ENCODE data around the gene FOXP4. TPM values are rescaled to one million over a fixed set of nuclear protein-coding genes. Genes with fewer than 3 reads are reported as not detected.
A peak's percentile ranks its signal among the peaks of the same experiment; 100 is the strongest.

Gene FOXP4
- total RNA-seq, 3 donors from 2014 or later = 5.1 to 11.0 (median 5.6) TPM

GRCh38 chr6:41625442-41625841, 79.3 kb downstream of the FOXP4 start:
- peak in 1 of 2 donors; percentile 52 for DNase-seq (ENCODE audit: low spot score in 2 of 2)
- no peaks in the 10 kb centered on the region for H3K4me1 ChIP-seq
- no peak overlapping the region for H3K27ac ChIP-seq
- H3K9me3 ChIP-seq = peaks cover 4 to 6% of the 10 kb centered on the region in 2 donors
- no peaks in the 10 kb centered on the region for H3K36me3 ChIP-seq
- no peaks in the 10 kb centered on the region for H3K27me3 ChIP-seq
- H3K4me3 ChIP-seq = no peak overlapping the region
- no peak for TF ChIP-seq POLR2AphosphoS5 (IDR thresholded peaks at IDR 0.05)
- TF ChIP-seq POLR2A (IDR thresholded peaks at IDR 0.05) = no peak
- no peak for TF ChIP-seq CTCF (IDR thresholded peaks at IDR 0.05)
- intact Hi-C loops (cut with DNase I; ENCODE audit: low total_unique reads) = no loop called here

- no peaks in the 10 kb centered on the region for H3K4me1 ChIP-seq
- no peak overlapping the region for H3K27ac ChIP-seq
- peaks cover 0 to 1% of the 10 kb centered on the region in 2 donors for H3K9me3 ChIP-seq
- no peak for TF ChIP-seq POLR2A (IDR thresholded peaks at IDR 0.05)
- no peak for TF ChIP-seq POLR2AphosphoS5 (IDR thresholded peaks at IDR 0.05)
- TF ChIP-seq CTCF (IDR thresholded peaks at IDR 0.05) = no peak
- no peaks in the 10 kb centered on the region for H3K27me3 ChIP-seq
- no peaks in the 10 kb centered on the region for H3K36me3 ChIP-seq
- no peak overlapping the region for H3K4me3 ChIP-seq
- no peak for DNase-seq (ENCODE audit: low spot score in 2 of 2)
- intact Hi-C loops (cut with DNase I; ENCODE audit: low total_unique reads) = no loop called here
Observed at GRCh38 chr6:41626022-41626421, 79.8 kb downstream of the FOXP4 start.

DNA sequence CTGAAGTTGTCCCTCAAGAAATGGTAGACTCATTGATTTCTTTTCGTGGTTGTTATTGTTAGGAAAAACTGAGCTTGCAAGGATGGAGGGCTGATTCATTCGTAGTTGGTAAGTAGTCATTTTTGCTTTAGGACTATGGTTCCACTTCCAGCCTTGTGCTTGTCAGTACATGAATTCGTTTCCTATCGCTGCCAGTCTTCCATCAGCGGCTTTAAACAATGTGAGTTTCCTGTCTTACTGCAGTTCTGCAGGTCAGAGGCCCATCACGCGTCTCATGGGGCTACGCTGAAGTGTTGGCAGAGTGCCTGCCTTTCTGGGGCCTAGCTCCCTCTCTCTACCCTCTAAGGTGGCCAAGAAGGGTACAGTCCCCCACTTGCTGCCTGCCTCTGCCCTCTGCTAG, 80.7 kb downstream of the FOXP4 start:
- Histone ChIP-seq H3K4me1 (no peaks in the 10 kb centered on the region), H3K36me3 (no peaks in the 10 kb centered on the region), H3K27ac (peak overlapping the region; percentile 0 to 19), H3K27me3 (no peaks in the 10 kb centered on the region), H3K9me3 (no peaks in the 10 kb centered on the region), H3K4me3 (no peak overlapping the region)
- DNase-seq (ENCODE audit: low spot score in 2 of 2) = no peak
- no peak for TF ChIP-seq CTCF (IDR thresholded peaks at IDR 0.05)
- no peak for TF ChIP-seq POLR2AphosphoS5 (IDR thresholded peaks at IDR 0.05)
- TF ChIP-seq POLR2A (IDR thresholded peaks at IDR 0.05) = no peak
- intact Hi-C loops (cut with DNase I; ENCODE audit: low total_unique reads) = no loop called here

DNA sequence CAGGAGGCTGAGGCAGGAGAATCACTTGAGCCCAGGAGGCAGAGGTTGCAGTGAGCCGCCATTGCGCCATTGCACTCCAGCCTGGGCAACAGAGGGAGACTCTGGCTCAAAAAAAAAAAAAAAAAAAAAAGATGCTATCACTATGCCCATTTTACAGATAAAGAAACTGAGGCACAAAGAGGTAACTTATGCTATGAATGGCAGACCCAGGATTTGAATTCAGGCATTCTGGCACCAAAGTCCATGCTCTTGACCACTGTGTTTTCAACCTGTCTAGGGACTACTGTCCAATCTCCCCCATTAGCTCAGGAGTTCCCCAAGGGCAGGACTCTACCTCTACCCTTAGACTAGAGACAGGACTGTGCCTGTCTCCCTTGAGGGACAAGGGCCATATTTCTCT, 82.9 kb downstream of the FOXP4 start:
- no peak overlapping the region for H3K27ac ChIP-seq
- no peak for DNase-seq (ENCODE audit: low spot score in 2 of 2)
- H3K36me3 ChIP-seq = no peaks in the 10 kb centered on the region
- no peaks in the 10 kb centered on the region for H3K4me1 ChIP-seq
- no peaks in the 10 kb centered on the region for H3K27me3 ChIP-seq
- TF ChIP-seq CTCF (IDR thresholded peaks at IDR 0.05) (no peak), POLR2A (IDR thresholded peaks at IDR 0.05) (no peak), POLR2AphosphoS5 (IDR thresholded peaks at IDR 0.05) (no peak)
- intact Hi-C loops (cut with DNase I; ENCODE audit: low total_unique reads) = no loop called here
- H3K4me3 ChIP-seq = no peak overlapping the region
- H3K9me3 ChIP-seq = no peaks in the 10 kb centered on the region

DNA sequence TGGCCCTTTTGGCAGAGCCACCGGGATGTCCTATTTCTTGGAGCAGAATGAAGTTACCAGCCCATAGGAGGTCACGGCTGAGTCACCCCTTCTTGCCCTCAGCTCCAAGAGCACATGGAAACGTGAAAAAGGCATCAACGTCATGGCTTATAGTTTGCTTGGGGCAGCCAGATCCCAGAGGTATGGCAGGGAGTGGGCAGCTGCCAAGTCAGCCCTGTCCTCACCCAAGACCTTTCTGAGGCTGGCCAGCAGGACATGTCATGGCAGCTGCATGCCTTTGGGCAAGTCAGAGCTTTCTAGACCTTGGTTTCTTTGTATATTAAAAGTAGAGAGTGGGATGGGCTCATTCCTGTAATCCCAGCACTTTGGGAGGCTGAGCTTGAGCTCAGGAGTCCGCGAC, 83.9 kb downstream of the FOXP4 start:
- Histone ChIP-seq H3K36me3 (no peaks in the 10 kb centered on the region), H3K27ac (no peak overlapping the region), H3K9me3 (no peaks in the 10 kb centered on the region), H3K4me3 (no peak overlapping the region), H3K27me3 (no peaks in the 10 kb centered on the region), H3K4me1 (no peaks in the 10 kb centered on the region)
- no peak for DNase-seq (ENCODE audit: low spot score in 2 of 2)
- TF ChIP-seq CTCF (IDR thresholded peaks at IDR 0.05) (no peak), POLR2AphosphoS5 (IDR thresholded peaks at IDR 0.05) (no peak), POLR2A (IDR thresholded peaks at IDR 0.05) (no peak)
- intact Hi-C loops (cut with DNase I; ENCODE audit: low total_unique reads) = no loop called here

Data from breast epithelium (tissue), 4 donors.